ENCODE results near the gene SND1. TPM values are rescaled to one million over a fixed set of nuclear protein-coding genes. Genes with fewer than 3 reads are reported as not detected.

SND1 gene
- total RNA-seq, 1 donor from 2014 or later = 232 TPM

DNA sequence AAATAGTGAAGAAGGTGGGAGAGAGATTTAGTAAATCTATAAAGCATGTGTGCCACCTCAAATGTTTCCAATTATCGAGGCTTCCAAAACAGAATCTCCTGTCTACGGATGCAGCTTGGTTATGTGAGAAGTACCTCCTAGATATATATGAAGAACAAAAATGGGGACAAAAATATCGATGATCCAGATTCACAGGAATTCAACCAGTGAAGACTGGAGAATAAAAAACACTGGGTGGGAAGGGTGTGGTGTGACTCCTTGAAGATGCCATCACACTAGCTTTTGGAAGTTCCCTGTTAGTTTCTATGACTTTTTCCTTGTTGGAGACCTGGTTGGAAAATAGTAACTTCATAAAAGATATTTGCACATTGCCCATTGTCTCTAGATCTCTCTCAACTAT, 226.8 kb downstream of the SND1 start:
- Histone ChIP-seq H3K27me3 (ENCODE audit: control insufficient read depth, insufficient read depth, low read length) (no peaks in the 10 kb centered on the region), H3K4me3 (ENCODE audit: low read depth, low read length) (no peak overlapping the region), H3K36me3 (ENCODE audit: control insufficient read depth, insufficient read depth, low read length) (no peaks in the 10 kb centered on the region)
- no peak for DNase-seq (ENCODE audit: low read depth)
- FAIRE-seq = no peak
- TF ChIP-seq, protein P1, sequence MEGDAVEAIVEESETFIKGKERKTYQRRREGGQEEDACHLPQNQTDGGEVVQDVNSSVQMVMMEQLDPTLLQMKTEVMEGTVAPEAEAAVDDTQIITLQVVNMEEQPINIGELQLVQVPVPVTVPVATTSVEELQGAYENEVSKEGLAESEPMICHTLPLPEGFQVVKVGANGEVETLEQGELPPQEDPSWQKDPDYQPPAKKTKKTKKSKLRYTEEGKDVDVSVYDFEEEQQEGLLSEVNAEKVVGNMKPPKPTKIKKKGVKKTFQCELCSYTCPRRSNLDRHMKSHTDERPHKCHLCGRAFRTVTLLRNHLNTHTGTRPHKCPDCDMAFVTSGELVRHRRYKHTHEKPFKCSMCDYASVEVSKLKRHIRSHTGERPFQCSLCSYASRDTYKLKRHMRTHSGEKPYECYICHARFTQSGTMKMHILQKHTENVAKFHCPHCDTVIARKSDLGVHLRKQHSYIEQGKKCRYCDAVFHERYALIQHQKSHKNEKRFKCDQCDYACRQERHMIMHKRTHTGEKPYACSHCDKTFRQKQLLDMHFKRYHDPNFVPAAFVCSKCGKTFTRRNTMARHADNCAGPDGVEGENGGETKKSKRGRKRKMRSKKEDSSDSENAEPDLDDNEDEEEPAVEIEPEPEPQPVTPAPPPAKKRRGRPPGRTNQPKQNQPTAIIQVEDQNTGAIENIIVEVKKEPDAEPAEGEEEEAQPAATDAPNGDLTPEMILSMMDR (IDR thresholded peaks at IDR 0.05; ENCODE audit: insufficient read depth, low read length, severe bottlenecking) = no peak

DNA sequence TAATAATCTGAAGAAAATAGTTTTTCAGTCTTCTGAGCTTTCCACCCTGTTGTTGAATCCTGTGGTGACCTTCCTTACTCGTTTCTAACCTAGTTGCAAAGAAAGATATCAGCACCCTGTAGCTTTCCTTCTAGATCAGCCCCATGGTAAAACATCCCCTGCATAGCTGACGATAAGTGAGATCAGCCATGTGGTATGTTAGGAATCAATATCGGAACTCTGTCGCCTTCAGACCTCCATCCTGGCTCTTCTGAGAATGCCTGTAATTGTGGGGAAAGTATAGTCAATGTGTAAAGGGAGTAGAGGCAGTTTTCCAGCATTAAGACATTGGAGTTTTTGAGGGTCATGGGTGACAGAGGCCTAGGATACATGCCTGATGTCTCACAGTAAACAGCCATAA, 227.4 kb downstream of the SND1 start:
- FAIRE-seq (no peak), DNase-seq (ENCODE audit: low read depth) (no peak)
- no peak overlapping the region for H3K4me3 ChIP-seq (ENCODE audit: low read depth, low read length)
- no peaks in the 10 kb centered on the region for H3K36me3 ChIP-seq (ENCODE audit: control insufficient read depth, insufficient read depth, low read length)
- TF ChIP-seq, protein P1 (IDR thresholded peaks at IDR 0.05; ENCODE audit: insufficient read depth, low read length, severe bottlenecking) = no peak
- no peaks in the 10 kb centered on the region for H3K27me3 ChIP-seq (ENCODE audit: control insufficient read depth, insufficient read depth, low read length)

DNA sequence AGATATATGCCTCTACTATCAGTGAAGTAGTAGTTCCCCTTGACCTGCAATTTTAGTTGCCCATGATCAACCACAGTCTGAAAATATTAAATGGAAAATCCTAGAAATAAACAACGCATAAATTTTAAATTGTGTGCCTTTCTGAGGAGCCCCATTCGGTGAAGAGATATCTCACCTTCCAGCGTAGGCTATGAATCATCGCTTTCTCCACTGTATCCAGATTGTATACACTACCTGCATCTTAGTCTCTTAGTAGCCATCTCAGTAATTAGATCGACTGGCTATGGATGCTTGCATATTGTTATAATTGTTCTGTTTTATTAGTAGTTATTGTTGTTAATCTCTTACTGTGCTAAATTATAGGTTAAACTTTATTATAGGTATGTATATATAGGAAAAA, 227.9 kb downstream of the SND1 start:
- Histone ChIP-seq H3K27me3 (ENCODE audit: control insufficient read depth, insufficient read depth, low read length) (no peaks in the 10 kb centered on the region), H3K36me3 (ENCODE audit: control insufficient read depth, insufficient read depth, low read length) (no peaks in the 10 kb centered on the region), H3K4me3 (ENCODE audit: low read depth, low read length) (no peak overlapping the region)
- FAIRE-seq = no peak
- TF ChIP-seq, protein P1 (IDR thresholded peaks at IDR 0.05; ENCODE audit: insufficient read depth, low read length, severe bottlenecking) = no peak
- no peak for DNase-seq (ENCODE audit: low read depth)

DNA sequence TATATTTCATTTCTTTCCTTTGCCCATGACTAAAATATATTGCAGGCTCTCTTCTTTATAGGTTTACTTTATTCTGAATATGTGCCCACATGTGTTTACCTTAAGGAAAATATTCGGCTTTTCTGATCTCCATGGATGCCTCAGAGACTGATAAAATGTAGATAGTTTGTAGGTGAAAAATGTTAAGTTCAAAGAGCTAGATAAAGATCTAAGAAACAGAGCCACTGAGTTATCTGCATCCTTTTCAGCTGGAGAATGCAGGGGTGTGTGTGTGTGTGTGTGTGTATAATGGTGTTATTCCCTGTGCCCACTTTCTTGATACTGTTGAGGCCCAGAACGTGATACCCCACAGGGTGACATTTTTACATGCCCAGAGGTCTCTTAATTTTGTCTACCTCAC, 228.5 kb downstream of the SND1 start:
- Histone ChIP-seq H3K36me3 (ENCODE audit: control insufficient read depth, insufficient read depth, low read length) (no peaks in the 10 kb centered on the region), H3K27me3 (ENCODE audit: control insufficient read depth, insufficient read depth, low read length) (no peaks in the 10 kb centered on the region), H3K4me3 (ENCODE audit: low read depth, low read length) (no peak overlapping the region)
- no peak for DNase-seq (ENCODE audit: low read depth)
- TF ChIP-seq, protein P1 (IDR thresholded peaks at IDR 0.05; ENCODE audit: insufficient read depth, low read length, severe bottlenecking) = no peak
- no peak for FAIRE-seq

DNA sequence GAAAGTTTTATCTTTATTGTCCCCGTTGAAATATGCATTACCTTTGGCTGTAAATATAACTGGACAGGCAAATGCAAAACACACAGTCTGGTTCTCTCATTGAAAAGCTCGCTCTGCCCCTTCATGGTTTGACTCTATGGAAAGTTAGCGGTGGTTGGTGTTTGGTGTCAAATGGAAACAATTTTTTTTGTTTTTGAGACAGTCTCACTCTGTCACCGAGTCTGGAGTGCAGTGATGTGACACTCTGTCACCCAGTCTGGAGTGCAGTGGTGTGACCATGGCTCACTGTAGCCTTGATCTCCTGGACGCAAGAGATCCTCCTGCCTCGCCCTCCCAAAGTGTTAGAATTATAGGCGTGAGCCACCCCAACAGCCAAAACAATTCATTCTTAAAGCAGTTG, 229.6 kb downstream of the SND1 start:
- Histone ChIP-seq H3K27me3 (ENCODE audit: control insufficient read depth, insufficient read depth, low read length) (no peaks in the 10 kb centered on the region), H3K36me3 (ENCODE audit: control insufficient read depth, insufficient read depth, low read length) (no peaks in the 10 kb centered on the region), H3K4me3 (ENCODE audit: low read depth, low read length) (no peak overlapping the region)
- DNase-seq (ENCODE audit: low read depth) (no peak), FAIRE-seq (no peak)
- TF ChIP-seq, protein P1 (IDR thresholded peaks at IDR 0.05; ENCODE audit: insufficient read depth, low read length, severe bottlenecking) = no peak

DNA sequence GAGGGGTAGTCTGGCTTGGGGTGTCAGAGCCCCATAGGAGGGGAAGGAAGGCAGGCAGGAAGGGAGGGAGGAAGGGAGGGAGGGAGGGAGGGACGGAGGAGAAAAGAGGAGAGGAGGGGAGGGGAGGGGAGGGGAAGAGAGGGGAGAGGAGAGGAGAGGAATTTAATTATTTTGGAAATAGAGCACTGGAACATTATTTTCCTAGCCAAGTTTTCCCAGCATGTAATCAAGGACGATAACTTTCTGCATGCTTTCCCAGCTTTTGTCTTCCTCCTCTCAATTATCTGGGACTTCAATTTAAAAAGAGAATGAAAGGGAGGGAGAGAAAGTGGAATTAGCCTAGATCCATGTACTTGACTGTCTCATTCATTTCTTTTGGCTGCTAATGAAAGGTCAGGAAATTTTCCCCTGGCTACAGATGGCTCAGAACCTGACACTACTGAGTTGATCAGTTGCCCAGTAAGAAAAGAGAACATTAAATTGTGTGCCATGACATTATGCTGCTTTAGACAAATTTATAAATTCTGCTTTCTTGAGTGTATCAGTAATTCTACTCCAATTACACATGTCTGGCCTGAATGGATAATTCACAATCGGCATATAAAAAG, 230.4 kb downstream of the SND1 start:
- no peak for DNase-seq (ENCODE audit: low read depth)
- Histone ChIP-seq H3K4me3 (ENCODE audit: low read depth, low read length) (no peak overlapping the region), H3K36me3 (ENCODE audit: control insufficient read depth, insufficient read depth, low read length) (no peaks in the 10 kb centered on the region), H3K27me3 (ENCODE audit: control insufficient read depth, insufficient read depth, low read length) (no peaks in the 10 kb centered on the region)
- TF ChIP-seq, protein P1 (IDR thresholded peaks at IDR 0.05; ENCODE audit: insufficient read depth, low read length, severe bottlenecking) = no peak
- no peak for FAIRE-seq

All from bronchial epithelial cell (primary cell).